H1 (cell line): ENCODE data around the gene ZBP1. TPM values are rescaled to one million over a fixed set of nuclear protein-coding genes. Genes with fewer than 3 reads are reported as not detected.

Source experiments
- BCL11A ChIP-seq, 2 experiments: IDR thresholded peaks; one replicate each; pipeline ENCODE4 v1.6.1; 2011; ENCODE audit warnings: low read depth in 2 of 2, low read length in 2 of 2, mild to moderate bottlenecking in 2 of 2
- CHD2 ChIP-seq: IDR thresholded peaks from 2 replicates; pipeline ENCODE4 v1.6.1; 2012; ENCODE audit warnings: low read length, improper control_type of control experiment
- EGR1 ChIP-seq: IDR thresholded peaks from 2 replicates; pipeline ENCODE4 v1.6.1; 2011; ENCODE audit warnings: low read depth, low read length, borderline replicate concordance
- KDM4A ChIP-seq: IDR thresholded peaks from one replicate; pipeline ENCODE4 v1.7.1; 2012; ENCODE audit warnings: low read depth, mild to moderate bottlenecking, moderate library complexity, low read length, inconsistent platforms; ENCODE audit not compliant: severe bottlenecking
- KDM5A ChIP-seq: fragments of 200-600 bp; IDR thresholded peaks from 2 replicates; pipeline ENCODE4 v1.7.1; 2012; ENCODE audit warnings: mild to moderate bottlenecking, low read length, inconsistent platforms, mixed read lengths
- RAD21 ChIP-seq, 2 experiments: IDR thresholded peaks in 1 of 2; conservative IDR thresholded peaks in 1 of 2; 2 replicates each; pipeline ENCODE4 v1.6.1; 2011; ENCODE audit warnings: low read depth in 2 of 2, low read length in 2 of 2, improper control_type of control experiment in 1 of 2, inconsistent platforms in 1 of 2, mild to moderate bottlenecking in 1 of 2, moderate library complexity in 1 of 2
- YY1 ChIP-seq: IDR thresholded peaks from 2 replicates; pipeline ENCODE4 v1.6.1; 2011; ENCODE audit warnings: low read depth, mild to moderate bottlenecking, low read length
- polyA plus RNA-seq, 7 experiments: library from polyadenylated mRNA; depleted of rRNA in 3 of 7; stranded (reverse) in 5 of 7; unstranded in 2 of 7; fragments of >200 nt in 5 of 7; fragments of 200-250 nt in 2 of 7; gene quantifications; 1 replicate in 5 of 7; 2 replicates in 1 of 7; 4 replicates in 1 of 7; pipeline versions ENCODE4 v1.2.1 to v1.2.3, GENCODE V29; 2011 to 2013; ENCODE audit warnings: missing spikeins in 2 of 7, mixed read lengths in 2 of 7
- total RNA-seq: library from RNA; stranded (reverse); fragmentation: NEBNext Ultra II Directional; extraction: Animal tissue kit (Norgen Biotek cat#: 25700); gene quantifications from 2 replicates; pipeline ENCODE4 v1.2.1, GENCODE V29; 2021

ZBP1 gene
- total and polyA plus RNA-seq, 2 of the 8 experiments (the other 6 are each of a cell fraction or from before 2014, with no cell fraction given), result not detected

GRCh38 chr20:57632286-57632685, 12.1 kb upstream of the ZBP1 start (continued):
- TF ChIP-seq KDM5A (no peak), EGR1 (no peak), CHD2 (no peak), KDM4A (no peak), BCL11A (IDR thresholded peaks at IDR 0.05; ENCODE audit: low read depth in 2 of 2, low read length in 2 of 2) (no peak), RAD21 (IDR thresholded peaks at IDR 0.05 in 1 of 2, conservative IDR thresholded peaks at IDR 0.05 in 1 of 2; ENCODE audit: low read depth in 2 of 2, low read length in 2 of 2) (no peak), YY1 (no peak)
- TF ChIP-seq, all 59 proteins: peak for 0
